OCI-M2 (cell line): ENCODE data around the gene HNF1B.
"Not testable (repeated sequence)": the region's sequence is repeated elsewhere in the genome, so short reads cannot be mapped to it uniquely, and the experiment has no call there.

Experiments
- DNase-seq: peaks from one replicate; lab custom pipeline; 2025; ENCODE audit not compliant: unreplicated experiment; lab: John Stamatoyannopoulos, UW

The HNF1B gene

DNA sequence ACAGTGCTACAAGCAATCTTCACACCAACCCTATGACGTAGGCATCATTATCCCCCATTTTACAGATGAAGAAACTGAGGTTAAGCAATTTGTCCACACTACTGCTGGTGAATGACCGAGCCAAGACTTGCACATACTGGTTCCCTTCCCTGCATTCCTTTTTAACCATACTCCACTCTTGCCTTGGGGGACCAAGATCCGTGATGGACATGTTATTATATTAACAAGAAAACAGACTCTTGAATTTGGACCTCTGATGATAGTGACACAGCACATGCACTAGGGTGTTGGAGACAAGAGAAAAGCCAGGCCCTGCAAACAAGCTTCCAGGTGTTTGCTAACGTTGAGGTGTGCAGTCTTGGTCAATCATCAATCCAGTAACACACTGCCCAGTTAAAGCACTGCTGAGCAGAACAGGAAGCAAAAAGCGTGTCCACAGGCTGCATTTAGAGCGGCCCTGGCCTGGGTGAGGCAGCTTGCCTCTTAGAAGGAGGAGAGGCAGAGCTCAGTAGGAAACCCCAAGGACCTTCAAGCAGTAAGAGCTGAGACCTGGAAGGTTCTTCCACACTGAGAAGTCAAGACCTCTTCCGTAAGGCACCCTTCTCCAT lies 36.7 kb downstream of the HNF1B start:
- no peak for DNase-seq

DNA sequence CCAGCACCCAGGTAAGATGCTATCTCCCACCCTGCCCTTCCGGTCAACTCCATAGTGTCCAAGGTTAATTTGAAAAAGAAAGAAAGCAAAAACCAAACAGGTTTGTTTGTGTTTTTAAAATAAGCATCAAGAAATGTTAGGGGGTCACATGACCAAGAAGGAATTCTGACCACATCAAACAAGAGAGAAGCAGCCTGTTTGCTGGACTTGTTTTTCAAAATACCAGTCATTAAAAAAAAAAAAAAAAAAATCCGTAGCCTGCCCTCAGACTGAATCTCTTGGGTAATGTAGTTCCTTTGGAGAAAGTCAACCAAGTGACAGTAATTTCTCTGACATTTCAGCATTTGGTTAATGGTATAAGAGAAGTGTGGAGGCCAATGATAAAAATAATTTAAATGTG lies 38.4 kb downstream of the HNF1B start:
- DNase-seq: no peak

DNA sequence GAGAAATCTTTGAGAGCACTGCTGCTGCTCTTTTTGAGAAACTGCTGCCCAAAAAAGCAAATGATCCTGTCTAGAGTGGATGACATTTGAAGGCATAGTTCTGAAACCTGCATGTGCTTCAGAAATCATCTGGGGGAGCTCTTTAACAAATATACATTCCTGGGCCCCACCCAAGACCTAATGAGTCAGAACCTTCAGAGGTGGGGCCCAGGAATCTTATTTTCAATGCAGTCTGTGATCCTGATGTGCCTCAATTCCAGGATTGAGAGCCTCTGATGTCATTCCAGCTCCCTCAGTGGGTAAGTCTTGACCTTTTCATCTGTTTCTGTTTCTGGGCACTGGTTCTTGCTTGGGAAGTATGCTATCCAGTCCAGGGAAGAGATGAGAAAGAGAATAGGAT lies 42.3 kb downstream of the HNF1B start:
- no peak for DNase-seq

DNA sequence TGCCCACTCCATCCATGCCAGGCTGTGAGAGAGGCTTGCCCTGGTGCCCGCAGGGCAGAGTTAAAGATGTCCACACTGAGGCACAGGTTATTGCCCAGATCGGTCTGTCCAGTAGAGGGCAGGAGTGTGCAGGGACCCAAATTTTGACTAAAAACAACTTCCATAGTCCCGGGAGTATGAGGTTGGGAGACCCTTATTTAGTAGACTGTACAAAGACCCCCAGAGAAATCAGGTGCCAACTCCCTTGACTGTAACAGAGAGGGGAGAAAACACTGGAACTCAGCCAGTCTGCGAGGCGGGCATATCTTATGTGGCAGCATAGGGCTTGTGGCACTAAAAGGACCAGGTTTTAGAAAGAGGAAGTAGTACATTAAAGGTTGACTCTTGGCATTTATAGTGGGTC lies 43.4 kb downstream of the HNF1B start:
- DNase-seq: no peak

DNA sequence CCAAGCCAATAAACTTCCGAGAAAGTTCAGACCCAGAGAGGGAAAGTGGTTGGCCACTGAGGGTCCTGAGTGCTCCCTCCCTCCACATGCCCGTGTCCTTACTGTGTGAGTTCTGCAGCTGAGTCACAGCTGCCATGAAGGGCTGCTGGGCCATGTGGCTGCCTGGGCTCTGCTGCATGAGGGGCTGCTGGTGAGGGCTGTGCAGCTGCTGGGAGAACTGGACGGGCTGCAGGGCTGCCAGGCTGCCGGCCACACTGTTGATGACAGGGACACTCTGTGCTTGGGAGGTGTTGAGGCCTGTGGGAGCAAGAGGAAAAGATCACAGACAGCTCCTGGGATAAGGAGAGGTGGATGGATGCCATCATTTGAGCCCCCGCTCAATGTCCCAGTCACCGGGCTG lies 44.0 kb downstream of the HNF1B start:
- DNase-seq: no peak

DNA sequence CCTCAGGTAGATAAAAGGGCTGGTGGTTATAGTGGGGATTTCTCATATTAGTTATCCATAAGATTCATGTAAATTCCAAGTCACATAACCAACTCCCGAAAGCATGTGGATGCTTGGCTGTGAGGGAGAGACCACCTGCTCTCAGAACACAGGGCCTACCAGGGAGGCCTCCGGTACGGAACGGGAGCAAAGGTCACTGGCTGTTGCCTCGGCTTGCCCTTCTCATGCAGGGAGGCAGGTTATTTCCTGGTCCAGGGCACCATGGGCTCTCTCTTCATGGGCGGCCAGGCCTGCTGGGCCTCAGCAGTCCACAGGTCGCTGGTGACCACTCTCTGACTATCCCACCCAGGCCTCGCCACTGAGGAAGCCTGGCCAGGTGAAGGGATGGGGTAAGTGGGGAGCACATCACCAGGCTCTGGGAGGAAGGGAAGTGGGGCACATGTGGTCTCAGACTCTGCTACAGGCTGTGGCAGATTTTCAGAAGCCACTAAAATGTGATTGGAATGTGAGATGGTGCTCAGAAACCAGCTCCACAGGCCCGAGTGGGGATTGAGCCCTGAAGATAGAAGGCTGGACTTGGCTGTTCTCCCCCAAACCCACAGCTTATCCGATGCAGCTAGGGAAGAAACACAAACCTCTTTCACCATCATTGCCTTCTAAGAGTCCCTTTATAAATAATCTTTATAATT lies 45.4 kb downstream of the HNF1B start:
- DNase-seq: no peak

DNA sequence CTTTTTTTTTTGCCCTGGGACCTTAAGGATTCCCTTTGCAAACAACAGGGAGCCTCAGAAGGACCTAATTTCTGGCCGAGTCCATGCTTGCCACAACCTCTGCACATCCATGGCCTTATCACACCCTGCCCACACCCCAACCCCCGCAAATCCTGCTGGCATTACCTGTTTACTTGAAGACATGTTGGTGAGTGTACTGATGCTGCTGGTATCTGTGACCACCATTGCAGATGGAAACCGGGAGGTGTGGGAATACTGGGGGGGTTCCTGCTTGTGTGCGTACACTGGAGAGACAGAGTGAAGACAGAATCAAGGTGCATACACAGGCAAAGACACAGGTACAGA lies 46.0 kb downstream of the HNF1B start:
- DNase-seq: no peak

DNA sequence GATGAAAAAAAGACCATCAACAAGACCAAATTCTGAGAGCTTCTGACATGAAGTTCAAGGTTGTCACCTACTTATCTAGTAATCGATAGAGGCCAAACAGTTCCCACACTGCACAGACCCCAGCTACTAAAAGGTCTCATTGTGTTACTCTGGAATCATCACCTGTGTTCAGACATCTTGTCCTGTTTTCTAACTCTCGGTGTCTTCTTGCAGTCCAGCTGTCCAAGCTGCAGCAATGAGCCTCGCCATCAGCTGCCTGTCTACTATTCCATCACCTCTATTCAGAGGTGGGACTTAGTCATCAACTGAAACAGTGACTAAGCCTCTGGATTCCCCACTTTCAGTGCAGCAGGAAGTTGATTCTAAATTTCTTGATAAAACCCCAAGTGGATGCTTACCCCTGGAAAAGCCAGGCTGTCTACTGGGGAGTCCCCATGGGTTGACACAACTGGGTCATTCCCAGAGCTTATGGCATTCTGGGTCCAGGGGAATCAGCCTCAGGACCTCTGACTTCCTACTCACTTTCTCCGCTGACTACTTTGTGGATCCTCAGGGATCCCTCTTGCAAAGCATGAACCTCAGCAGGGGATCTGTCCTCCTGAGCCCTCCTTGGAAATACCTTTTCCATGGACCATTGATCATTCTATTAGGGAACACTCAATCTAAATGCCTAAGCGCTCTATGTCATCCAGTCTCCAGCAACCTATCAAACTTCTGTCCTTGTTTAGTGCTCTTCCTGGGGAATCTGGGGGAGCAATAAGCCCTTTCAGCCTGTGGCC lies 46.5 kb downstream of the HNF1B start:
- DNase-seq: no peak

DNA sequence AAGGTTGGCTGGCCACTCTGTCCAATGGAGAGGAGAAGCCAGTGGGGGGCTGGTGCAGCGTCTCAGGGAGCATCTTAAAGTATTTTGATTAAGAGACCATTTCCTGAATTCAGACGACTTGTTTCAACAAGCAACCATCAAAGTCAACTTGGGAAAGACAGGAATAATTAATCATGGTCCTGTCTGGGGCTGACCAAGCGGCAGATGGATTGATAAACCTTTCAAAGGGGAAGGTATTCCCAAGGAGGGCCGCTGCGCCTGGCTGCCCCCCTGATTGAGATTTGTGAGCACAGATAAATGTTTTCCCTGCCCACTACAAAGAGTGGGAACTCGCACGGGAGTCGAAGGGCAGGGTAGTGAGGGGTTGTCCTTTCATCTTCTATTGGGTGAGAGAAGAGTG lies 47.5 kb downstream of the HNF1B start:
- no peak for DNase-seq

DNA sequence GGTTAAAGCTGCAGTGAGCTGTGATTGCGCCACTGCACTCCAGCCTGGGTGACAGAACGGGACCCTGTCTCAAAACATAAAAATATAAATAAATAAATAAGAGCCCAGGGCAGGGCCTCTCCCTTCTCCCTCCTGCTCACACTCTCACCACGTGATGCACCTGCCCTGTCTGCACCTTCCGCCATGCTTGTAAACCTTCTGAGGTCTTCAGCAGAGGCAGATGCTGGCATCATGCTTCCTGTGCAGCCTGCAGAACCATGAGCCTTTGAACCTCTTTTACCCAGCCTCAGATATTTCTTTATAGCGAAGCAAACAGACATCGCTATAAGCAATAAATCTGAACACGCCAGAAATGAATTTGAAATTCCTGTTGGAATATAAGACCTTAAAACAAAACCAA lies 48.5 kb downstream of the HNF1B start:
- DNase-seq: no peak

DNA sequence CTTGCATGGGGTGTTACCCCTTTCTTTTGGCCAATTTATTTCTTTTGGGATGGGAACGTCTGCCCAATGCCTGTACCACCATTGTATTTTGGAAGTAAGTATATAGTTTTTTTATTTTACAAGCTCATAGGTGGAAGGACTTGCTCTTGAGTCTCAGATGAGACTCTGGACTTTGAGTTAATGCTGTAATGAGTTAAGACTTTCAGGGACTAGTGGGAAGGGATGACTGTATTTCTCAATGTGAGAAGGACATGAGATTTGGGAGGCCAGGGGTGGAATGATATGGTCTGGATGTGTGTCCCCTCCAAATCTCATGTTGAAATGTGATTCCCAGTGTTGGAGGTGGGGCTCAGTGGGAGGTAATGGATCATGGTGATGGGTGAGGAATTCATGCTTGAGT lies 49.1 kb downstream of the HNF1B start:
- no peak for DNase-seq

DNA sequence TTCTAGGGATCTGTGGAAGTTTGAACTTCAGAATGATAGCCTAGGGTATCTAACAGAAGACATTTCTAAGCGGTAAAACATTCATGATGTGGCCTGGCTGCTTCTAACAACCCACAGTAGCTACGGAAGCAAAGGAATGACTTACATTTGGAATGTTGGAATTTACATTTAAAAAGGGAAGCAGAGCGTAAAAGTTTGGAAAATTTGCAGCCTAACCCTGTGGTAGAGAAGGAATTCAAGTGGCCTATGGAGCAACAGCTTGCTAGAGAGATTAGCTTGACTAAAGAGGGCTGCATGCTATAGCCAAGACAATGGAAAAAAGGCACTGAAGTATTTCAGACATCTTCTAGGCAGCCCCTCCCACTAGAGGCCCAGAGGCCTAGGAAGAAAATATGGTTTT lies 50.1 kb downstream of the HNF1B start:
- DNase-seq: no peak

DNA sequence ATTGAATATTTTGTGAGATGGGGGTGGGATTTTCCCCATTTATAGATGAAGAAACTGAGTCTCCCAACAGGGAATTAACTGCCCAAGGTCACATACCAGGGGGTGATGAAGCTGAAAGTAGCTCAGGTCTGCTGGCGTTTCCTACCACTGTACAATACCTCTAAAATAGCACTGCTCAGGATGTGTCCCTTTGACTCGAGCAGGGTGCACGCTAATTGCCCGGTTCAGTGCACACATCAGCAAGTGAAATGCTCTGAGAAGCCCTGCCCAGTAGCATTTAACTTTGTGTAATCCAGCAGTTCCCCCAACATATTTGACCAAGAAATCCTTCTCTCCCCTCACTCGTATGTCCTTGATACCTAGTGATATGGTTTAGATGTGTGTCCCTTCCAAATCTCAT lies 51.5 kb downstream of the HNF1B start:
- DNase-seq: no peak

DNA sequence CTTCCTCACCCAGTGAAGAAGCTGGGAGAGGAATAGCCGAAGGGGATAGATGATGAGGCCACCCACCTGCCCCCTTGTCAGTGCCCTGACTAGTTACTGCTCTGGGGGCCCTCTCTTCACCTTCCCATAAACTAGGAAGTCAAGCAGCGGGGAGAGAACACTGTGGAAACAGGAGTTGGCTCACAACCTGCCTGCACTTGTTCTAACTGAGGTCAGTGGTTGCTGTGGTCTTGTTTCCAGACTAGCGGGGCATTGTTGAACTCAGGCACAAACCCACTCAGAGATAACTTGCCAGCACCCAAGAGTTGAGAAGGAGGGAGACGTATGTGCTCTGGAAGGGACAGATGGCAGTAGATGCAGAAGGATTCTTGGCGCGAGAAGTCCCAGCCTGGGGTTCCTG lies 53.1 kb downstream of the HNF1B start:
- DNase-seq: no peak

DNA sequence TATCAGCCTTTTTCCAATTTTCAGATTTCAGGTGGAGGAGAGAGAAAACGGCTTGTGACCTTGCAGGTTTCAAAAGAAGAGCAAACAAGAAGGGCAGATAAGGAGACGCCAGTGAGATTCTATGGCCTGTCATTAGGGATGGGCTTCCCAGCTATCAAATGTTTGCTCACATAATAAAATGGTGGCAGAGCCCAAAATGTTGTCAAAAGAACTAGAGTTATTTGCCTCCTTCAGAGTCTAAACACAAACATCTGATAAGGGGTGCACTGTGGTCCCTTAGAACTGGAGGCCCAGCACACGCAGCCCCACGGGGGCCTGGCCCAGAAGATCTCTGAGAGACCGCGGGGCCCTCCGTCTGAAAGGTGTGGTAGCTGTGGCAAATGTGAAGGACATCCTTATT lies 55.5 kb downstream of the HNF1B start:
- DNase-seq: no peak

DNA sequence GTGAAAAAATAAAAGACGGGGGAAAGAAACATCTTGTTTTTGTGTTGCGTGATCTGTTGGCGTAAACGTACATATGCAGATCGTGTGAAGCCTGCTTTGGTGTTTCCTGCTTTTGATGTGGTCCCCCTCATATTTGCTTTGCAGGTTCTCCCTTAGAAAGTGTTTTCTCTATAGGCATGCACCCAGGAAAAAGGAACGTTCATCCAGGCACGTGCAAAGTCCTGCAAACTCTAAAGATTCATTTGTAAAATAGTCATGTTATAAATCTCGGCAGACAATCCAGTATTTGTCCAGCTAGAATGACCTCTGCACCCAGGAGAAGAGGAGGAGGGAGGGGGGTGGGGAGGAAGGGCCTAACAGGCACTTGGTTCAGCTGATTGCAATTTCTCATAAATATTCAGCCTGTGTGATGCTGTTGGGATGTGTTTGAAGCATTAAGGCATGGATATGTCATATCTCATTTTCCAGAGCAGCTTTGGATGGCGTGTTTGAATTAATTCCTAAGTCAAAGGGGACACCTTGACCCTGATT lies 61.3 kb downstream of the HNF1B start:
- no peak for DNase-seq

DNA sequence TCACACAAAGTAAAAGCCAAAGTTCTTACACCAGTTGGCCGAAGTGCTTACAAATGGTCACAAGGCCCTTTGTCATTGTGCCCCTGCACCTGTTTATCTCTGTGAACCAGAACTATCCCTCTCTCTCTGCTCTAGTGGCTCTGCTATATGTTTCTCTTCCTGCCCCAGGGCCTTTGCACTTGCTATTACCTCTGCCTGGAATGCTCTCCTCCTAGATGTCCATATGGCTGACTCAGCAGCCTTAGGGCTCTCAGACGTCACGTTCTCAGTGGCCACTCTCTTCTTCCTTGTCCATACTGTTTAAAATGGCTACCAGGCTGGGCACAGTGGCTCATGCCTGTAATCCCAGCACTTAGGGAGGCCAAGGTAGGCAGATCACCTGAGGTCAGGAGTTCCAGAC lies 62.9 kb downstream of the HNF1B start:
- DNase-seq: no peak

DNA sequence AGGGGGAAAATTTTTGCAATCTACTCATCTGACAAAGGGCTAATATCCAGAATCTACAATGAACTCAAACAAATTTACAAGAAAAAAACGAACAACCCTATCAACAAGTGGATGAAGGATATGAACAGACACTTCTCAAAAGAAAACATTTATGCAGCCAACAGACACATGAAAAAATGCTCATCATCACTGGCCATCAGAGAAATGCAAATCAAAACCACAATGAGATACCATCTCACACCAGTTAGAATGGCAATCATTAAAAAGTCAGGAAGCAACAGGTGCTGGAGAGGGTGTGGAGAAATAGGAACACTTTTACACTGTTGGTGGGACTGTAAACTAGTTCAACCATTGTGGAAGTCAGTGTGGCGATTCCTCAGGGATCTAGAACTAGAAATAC lies 64.9 kb downstream of the HNF1B start:
- DNase-seq: not testable (repeated sequence)

DNA sequence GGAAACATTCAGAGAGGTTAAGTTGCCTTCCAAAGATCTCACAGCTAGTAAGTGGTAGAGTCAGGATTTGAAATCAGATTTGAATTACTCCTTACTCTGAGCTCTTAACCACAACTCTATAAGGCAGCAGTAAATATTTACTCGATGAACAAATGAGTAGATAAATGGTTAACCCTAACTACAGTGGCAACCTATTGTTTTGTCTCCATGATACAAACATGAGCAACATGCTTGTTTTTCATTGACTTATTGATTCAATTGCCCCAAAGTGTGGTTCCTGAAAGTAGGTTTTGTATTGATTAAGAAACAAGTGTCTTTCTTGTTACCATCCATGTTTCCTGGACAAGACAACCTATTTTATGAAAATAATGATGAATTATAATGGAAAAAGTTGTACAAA lies 66.8 kb downstream of the HNF1B start:
- DNase-seq: no peak

DNA sequence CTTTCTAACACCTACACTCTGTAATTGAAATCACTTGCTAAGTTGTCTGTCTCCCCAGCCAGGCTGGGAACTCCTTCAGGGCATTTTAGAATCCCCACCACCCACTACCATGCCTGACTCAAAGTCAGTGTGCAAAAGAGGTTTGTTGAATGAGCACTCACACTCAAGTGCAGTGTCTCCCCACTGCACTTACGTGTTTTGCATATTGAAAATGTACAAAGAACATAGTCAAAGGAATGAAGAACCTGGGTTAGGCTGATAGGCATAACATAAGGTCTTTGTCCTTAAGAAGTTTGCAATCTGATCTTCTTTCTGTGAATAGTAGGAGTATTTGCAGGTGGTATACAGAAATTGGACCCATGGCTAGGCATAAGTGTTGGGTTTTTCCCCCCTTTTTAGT lies 67.8 kb downstream of the HNF1B start:
- no peak for DNase-seq

DNA sequence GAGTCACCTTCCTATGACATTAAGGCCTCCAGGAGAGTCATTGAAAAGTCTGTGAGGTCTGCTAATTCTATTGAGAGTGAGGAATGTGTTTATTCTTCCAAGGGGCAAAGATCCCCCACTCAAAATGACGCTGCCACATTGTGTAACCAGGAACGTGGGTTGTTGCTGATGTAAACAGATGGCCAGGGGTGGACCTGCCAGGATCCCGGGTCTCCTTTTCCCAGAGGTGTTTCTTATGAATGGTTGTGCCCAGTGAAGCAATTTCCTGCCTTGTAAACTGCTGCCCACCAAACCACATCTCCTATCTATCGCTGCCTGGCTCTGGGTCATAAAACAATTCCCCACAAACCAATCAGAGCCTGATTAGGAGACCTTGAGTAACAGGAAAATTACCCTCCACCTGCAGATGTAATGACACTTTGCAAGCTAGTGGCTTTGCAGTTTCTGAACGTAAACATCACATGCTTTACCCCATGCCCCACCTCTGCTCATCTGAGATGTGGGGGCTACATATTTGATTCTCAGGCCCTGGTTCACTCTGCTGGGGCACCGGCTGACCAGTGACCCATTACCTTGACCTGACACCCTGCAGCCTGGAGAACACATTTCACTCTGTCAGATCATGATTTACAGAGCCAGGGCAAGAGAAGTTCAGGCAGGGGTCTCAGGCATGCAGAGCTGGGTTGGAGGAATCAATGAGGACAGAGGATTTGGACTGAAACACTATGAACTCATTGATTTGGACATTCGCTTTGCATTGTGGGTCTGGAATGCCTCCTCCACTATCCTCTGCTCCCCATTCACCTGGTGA lies 68.5 kb downstream of the HNF1B start:
- DNase-seq: no peak
